HTERT RPE-1 (cell line): ENCODE results near the gene GTF2I.
"Not testable (repeated sequence)": the region's sequence is repeated elsewhere in the genome, so short reads cannot be mapped to it uniquely, and the experiment has no call there.

Experiments
- in situ Hi-C: fragments of 300-500 bp; cut with MboI; formaldehyde crosslinking; loops from 4 replicates; pipeline ENCODE4 v1.14.3; 2020; ENCODE audit warnings: low sequenced_read_pairs

The GTF2I gene

GRCh38 chr7:74773760-74774750 lies 116.5 kb downstream of the GTF2I start, which contains the start of gene NCF1:
NCF1 (plus strand) TSS chr7:74774011; CDS start chr7:74774032, 21 bp downstream.
- in situ Hi-C loops = not testable (repeated sequence)

- in situ Hi-C loops = not testable (repeated sequence)
Observed at GRCh38 chr7:74775111-74775510, 117.6 kb downstream of the GTF2I start.

DNA sequence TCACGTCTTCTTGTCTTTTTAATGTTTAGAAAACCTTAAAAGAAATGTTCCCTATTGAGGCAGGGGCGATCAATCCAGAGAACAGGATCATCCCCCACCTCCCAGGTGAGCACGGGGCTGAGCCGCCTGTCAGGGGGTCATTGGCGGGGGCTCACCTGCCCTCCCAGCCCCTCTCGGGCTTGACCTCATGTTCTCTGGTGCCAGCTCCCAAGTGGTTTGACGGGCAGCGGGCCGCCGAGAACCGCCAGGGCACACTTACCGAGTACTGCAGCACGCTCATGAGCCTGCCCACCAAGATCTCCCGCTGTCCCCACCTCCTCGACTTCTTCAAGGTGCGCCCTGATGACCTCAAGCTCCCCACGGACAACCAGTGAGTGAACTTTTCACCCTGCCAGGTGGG lies 121.5 kb downstream of the GTF2I start:
- in situ Hi-C loops = not testable (repeated sequence)

GRCh38 chr7:74781746-74782145 lies 124.2 kb downstream of the GTF2I start:
- in situ Hi-C loops = not testable (repeated sequence)

DNA sequence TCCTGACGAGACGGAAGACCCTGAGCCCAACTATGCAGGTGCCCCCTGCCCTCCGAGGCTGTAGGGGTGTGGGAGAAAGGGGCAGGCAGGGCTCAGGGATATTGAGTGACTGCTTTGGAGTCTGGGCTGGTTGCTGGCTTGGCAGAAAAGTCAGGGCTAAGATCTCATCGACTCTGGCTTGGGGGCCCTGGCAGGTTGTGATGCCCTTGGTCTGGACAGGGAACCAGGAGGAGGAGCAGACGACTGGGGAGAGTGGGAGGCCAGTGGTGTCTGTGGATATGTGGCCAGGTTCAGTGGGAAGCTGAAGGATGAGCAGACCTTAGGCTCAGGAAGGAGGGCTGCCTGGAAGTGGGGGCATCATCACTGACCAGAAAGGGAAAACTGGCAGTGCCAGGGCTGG lies 126.1 kb downstream of the GTF2I start:
- in situ Hi-C loops = not testable (repeated sequence)

- in situ Hi-C loops = not testable (repeated sequence)
Observed at GRCh38 chr7:74788369-74789150, 131.0 kb downstream of the GTF2I start.

- in situ Hi-C loops = not testable (repeated sequence)
Observed at GRCh38 chr7:74789200-74789736, 131.8 kb downstream of the GTF2I start.

DNA sequence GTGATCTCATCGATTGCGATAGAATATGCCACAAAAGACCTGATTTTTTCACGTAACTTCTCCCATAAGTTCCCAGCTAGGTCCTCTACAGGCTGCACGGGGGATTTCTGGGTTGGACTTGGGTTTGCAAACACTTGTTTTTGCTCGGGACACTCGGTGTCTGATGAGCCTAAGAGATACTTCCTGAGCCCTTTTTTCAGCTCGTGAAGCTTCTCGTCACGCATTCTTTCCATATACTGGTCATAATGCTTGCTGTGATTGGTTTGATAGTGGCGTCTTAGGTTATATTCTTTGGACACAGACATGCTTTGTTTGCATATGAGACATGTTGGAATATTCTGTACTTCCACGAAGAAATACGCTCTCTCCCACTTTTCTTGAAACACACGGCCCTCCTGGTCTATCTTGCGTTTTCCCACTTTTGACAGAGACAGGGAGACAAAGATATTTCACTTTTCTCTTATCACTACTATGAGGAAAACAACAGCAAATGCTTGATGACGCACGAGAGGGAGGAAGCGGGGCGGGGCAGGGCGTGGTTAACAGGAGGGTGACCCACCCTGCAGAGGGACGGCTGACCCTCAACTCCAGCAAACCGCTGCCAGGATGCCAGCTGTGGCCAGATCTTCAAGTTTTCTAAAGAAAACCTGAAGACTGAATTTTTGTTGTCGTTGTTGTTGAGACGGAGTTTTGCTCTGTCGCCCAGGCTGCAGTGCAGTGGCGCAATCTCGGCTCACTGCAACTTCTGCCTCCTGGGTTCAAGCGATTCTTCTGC lies 140.5 kb downstream of the GTF2I start:
- in situ Hi-C loops = not testable (repeated sequence)

DNA sequence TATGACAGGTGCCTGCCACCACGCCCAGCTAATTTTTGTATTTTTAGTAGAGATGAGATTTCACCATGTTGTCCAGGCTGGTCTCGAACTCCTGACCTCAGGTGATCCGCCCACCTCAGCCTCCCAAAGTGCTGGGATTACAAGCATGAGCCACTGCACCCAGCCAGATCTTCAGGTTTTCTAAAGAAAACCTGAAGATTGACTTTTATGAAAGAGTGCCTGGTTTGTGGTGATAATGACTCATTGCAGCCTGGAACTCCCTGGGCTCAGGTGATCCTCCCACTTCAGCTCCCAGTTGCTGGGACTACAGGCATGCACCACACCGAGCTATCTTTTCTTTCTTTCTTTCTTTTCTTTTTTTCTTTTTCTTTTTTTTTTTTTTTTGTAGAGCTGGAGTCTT lies 141.1 kb downstream of the GTF2I start:
- in situ Hi-C loops = not testable (repeated sequence)
